Mucosa of descending colon (tissue), 3 donors: ENCODE results near the gene ZSCAN16. TPM values are rescaled to one million over a fixed set of nuclear protein-coding genes. Genes with fewer than 3 reads are reported as not detected.

Experiments
- ATAC-seq: fragments of 200-7000 bp; cut with Tn5 transposase; one replicate; pipeline ENCODE4 v1.9.1; 2020; ENCODE audit warnings: mild to moderate bottlenecking, moderate library complexity
- DNase-seq, 3 donors: peaks; one replicate each; pipeline ENCODE4 v3.0.0-alpha.2; 2020
- H3K36me3 ChIP-seq: fragments of 200-600 bp; one replicate; pipeline ENCODE4 v1.8.0; 2021; ENCODE audit warnings: low read depth, mild to moderate bottlenecking
- H3K4me1 ChIP-seq: fragments of 200-600 bp; one replicate; pipeline ENCODE4 v1.8.0; 2021; ENCODE audit warnings: low read depth, mild to moderate bottlenecking
- H3K4me3 ChIP-seq: fragments of 200-600 bp; one replicate; pipeline ENCODE4 v1.8.0; 2021; ENCODE audit warnings: mild to moderate bottlenecking
- H3K9me3 ChIP-seq: fragments of 200-600 bp; one replicate; pipeline ENCODE4 v1.8.0; 2021; ENCODE audit warnings: mild to moderate bottlenecking
- CTCF ChIP-seq: fragments of 200-600 bp; IDR thresholded peaks from one replicate; pipeline ENCODE4 v1.8.0; 2022; ENCODE audit warnings: antibody characterized with exemption, mild to moderate bottlenecking
- intact Hi-C, 2 donors: fragments of 100-400 bp; cut with DNase I in 1 of 2; cut with micrococcal nuclease in 1 of 2; formaldehyde crosslinking; loops; one replicate each; pipeline versions ENCODE4 v1.11.0 to v1.11.1; 2022; cut with DNase I, micrococcal nuclease
- total RNA-seq, 3 donors: library from RNA; stranded (reverse); fragmentation: NEBNext Ultra II Directional in 2 of 3; extraction: Animal tissue kit (Norgen Biotek cat#: 25700) in 2 of 3; gene quantifications; one replicate each; pipeline versions ENCODE4 v1.2.1 to v1.2.4, GENCODE V29; 2021 to 2023
- donor health status: DM: no; HTN: no; CAD: no; lungs with moderate emphysema.
- donor health status: DM: no; HTN: no; CAD: no.
- donor health status: DM: no; HTN: yes; CAD: no.

The ZSCAN16 gene
- total RNA-seq, 3 donors from 2014 or later: 7.4 to 9.5 (median 8.3) TPM

GRCh38 chr6:28135393-28135792, 11.0 kb downstream of the ZSCAN16 start:
- Histone ChIP-seq H3K36me3 (no peaks in the 10 kb centered on the region), H3K4me3 (no peak overlapping the region), H3K9me3 (no peaks in the 10 kb centered on the region), H3K4me1 (peaks cover 10% of the 10 kb centered on the region)
- intact Hi-C loops: loop anchor here (10.0 kb wide), 1 partner anchor 219 kb away; no protein-coding TSS in a partner anchor
- ATAC-seq (no peak), DNase-seq (no peak)
- TF ChIP-seq CTCF: no peak

GRCh38 chr6:28136585-28137504, 12.4 kb downstream of the ZSCAN16 start:
- H3K4me3 ChIP-seq: peak overlapping the region; percentile 43
- H3K36me3 ChIP-seq: no peaks in the 10 kb centered on the region
- ATAC-seq (peak; percentile 85), DNase-seq (peak; percentile 88 to 89 (median 88))
- TF ChIP-seq CTCF: no peak
- intact Hi-C loops: loop anchor here (10.0 kb wide), 1 partner anchor 218 kb away; no protein-coding TSS in a partner anchor
- no peaks in the 10 kb centered on the region for H3K9me3 ChIP-seq
- H3K4me1 ChIP-seq: peaks cover 10% of the 10 kb centered on the region

DNA sequence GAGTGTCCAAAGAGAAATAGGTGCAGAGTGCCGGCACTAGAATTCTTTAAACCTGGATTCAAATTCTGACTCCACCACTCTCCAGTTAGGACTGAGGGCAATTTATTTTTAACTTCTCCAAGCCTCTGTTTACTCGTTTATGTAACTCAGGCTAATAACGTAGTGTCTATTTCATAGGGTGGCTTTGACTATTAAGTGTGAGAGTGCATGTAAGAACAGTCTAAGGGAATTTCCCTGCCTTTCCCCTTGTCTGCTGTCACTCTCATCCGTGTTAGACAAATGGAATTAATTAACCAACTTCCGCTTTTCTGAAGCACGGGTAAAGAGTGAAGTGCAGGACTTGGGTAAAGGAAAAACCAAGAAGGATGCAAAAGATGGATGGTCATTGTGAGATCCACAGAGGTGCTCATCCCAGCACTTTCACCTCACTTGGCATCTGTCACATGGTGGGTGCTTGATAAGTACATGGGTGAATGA, 13.1 kb downstream of the ZSCAN16 start:
- H3K4me3 ChIP-seq: peak overlapping the region; percentile 43
- TF ChIP-seq CTCF: no peak
- intact Hi-C loops: loop anchor here (10.0 kb wide), 1 partner anchor 217 kb away; no protein-coding TSS in a partner anchor
- H3K4me1 ChIP-seq: peaks cover 13% of the 10 kb centered on the region
- H3K36me3 ChIP-seq: no peaks in the 10 kb centered on the region
- no peaks in the 10 kb centered on the region for H3K9me3 ChIP-seq
- ATAC-seq (peak; percentile 24), DNase-seq (no peak)

- DNase-seq (no peak), ATAC-seq (no peak)
- Histone ChIP-seq H3K4me3 (no peak overlapping the region), H3K9me3 (no peaks in the 10 kb centered on the region), H3K36me3 (no peaks in the 10 kb centered on the region), H3K4me1 (peaks cover 19% of the 10 kb centered on the region)
- no peak for TF ChIP-seq CTCF
- intact Hi-C loops: loop anchor here (5.0 to 10.0 kb wide), 2 partner anchors 72 to 215 kb away; no protein-coding TSS in a partner anchor
Observed at GRCh38 chr6:28139860-28140543, 15.6 kb downstream of the ZSCAN16 start.

- no peak for TF ChIP-seq CTCF
- peaks cover 19% of the 10 kb centered on the region for H3K4me1 ChIP-seq
- intact Hi-C loops: loop anchor here in 1 of 2 donors (5.0 kb wide), 1 partner anchor 72 kb away; no protein-coding TSS in a partner anchor
- no peak overlapping the region for H3K4me3 ChIP-seq
- no peak for ATAC-seq
- no peaks in the 10 kb centered on the region for H3K9me3 ChIP-seq
- H3K36me3 ChIP-seq: no peaks in the 10 kb centered on the region
- no peak for DNase-seq
Observed at GRCh38 chr6:28140616-28141015, 16.2 kb downstream of the ZSCAN16 start.
